AG08396 (cell line): ENCODE data around the gene THAP6.
"Not testable (repeated sequence)": the region's sequence is repeated elsewhere in the genome, so short reads cannot be mapped to it uniquely, and the experiment has no call there.

Experiments used
- DNase-seq: peaks from one replicate; pipeline ENCODE4 v3.0.0; 2012; ENCODE audit warnings: low spot score, mixed read lengths

Gene THAP6

GRCh38 chr4:75525910-75526309 lies 11.6 kb downstream of the THAP6 start:
- no peak for DNase-seq

GRCh38 chr4:75527482-75527881 lies 13.2 kb downstream of the THAP6 start:
- DNase-seq: no peak

- no peak for DNase-seq
Measured at GRCh38 chr4:75530556-75531322, 16.5 kb downstream of the THAP6 start.

DNA sequence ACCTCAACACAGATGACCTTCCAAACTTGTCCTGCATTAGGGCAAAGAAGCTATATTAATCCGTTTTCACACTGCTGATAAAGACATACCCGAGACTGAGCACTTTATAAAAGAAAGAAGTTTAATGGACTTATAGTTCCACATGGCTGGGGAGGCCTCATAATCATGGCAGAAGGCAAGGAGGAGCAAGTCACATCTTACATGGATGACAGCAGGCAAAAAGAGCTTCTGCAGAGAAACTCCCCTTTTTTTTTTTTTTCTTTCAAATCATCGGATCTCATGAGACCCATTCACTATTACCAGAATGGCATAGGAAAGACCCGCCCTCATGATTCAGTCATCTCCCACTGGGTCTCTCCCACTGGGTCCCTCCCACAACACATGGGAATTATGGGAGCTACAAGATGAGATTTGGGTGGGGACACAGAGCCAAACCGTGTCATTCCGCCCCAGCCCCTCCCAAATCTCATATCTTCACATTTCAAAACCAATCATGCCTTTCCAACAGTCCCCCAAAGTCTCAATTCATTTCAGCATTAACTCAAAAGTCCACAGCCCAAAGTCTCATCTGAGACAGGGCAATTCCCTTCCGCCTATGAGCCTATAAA lies 17.4 kb downstream of the THAP6 start:
- not testable (repeated sequence) for DNase-seq

GRCh38 chr4:75533339-75533887 lies 19.1 kb downstream of the THAP6 start:
- not testable (repeated sequence) for DNase-seq

GRCh38 chr4:75533926-75534325 lies 19.7 kb downstream of the THAP6 start:
- not testable (repeated sequence) for DNase-seq

GRCh38 chr4:75537308-75537707 lies 23.0 kb downstream of the THAP6 start:
- not testable (repeated sequence) for DNase-seq

GRCh38 chr4:75542824-75543223 lies 28.6 kb downstream of the THAP6 start:
- DNase-seq: peak; percentile 52

DNA sequence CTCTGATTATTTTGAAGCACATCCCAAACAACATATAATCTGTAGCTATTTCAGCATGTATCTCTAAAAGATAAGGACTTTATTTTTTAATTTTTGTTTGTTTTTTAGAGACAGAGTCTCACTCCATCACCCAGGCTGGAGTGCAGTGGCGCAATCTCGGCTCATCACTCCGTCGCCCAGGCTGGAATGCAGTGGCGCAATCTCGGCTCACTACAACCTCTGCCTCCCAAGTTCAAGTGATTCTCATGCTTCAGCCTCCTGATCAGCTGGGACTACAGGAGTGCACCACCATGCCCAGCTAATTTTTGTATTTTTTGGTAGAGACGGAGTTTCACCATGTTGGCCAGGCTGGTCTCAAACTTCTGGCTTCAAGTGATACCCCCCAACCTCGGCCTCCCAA lies 29.9 kb downstream of the THAP6 start:
- not testable (repeated sequence) for DNase-seq

- no peak for DNase-seq
Measured at GRCh38 chr4:75544870-75545269, 30.6 kb downstream of the THAP6 start.

DNA sequence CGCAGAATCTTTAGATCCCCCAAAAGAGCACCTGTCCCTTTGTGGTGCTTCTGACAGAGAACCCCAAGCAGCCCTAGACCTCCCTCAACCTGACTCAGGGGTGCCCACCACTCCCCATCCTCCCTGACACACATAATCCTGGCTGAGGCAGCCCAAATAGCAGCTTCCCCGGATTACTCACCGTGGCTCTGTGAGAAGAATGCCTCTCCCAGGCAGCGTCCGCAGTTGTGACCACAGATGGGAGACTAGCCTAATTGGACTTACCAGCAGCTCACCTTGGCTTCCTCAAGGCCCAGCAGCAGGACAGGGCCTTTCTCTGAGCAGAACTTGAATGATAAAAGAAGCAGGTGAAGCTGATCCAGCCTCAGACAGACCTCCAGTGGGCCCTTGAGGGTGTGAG lies 31.3 kb downstream of the THAP6 start:
- peak; percentile 10 for DNase-seq

DNA sequence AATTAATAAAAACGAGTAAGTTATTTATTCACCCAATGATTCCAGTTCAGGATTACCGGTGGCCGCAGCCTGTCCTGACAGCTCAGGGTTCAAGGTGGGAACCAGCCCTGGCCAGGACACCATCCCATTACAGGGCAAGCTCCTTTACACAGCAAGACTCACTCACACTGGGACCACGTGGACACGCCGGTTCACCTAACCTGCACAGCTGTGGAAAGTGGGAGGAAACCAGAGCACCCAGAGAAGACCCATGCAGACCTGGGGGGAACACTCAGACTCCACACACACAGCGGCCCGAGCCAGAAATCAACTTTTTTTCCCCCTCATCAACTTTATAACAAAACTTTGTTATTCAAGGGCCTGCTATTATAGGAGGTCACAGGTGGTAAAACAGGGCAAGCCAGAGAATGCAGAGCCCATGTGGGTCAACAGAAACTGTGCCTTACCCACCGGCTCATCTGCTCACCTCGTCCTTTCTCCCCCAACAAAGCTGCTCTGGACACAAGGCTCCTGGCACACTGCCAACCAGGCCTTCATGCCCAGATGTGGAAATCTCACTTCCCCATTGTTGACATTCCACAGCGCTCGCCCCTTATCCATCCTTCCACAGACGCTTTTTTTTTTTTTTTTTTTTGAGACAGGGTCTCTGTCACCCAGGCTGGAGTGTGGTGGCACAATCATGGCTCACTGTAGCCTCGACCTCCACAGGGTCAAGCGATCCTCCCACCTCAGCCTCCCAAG lies 33.5 kb downstream of the THAP6 start:
- peak; percentile 28 for DNase-seq

DNA sequence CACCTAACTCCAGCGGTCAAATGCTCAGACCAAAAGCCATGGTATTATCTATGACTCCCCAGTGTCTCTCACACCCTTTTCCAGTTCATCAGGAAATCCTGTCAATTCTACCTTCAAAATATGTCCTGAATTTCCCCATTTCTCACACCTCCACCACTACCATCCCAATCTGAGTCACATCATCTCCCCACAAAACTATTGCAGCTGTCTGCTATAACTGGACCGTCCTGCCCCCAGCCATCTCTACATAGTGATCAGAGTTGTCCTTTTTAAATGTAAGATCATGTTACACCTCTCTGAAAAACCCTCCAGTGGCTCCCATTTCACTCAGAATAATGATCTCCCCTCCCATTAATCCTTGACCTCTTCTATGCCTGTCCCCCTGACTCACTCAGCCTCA lies 34.7 kb downstream of the THAP6 start:
- DNase-seq: no peak

DNA sequence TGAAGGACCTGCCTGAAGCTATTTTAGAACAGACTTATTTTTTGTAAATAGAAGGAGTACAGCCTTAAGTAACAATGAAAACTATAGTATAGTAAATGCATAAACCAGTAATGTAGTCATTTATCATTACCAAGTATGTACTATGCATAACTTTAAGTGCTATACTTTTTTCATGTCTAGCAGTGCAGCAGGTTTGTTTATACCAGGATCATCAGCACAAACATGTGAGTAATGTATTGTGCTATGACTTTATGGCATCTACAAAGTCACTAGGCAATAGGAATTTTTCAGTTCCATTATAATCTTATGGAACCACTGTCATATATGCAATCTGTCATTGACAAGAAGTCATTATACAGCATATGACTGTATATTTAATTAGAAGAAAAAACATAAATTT lies 38.2 kb downstream of the THAP6 start:
- DNase-seq: no peak

DNA sequence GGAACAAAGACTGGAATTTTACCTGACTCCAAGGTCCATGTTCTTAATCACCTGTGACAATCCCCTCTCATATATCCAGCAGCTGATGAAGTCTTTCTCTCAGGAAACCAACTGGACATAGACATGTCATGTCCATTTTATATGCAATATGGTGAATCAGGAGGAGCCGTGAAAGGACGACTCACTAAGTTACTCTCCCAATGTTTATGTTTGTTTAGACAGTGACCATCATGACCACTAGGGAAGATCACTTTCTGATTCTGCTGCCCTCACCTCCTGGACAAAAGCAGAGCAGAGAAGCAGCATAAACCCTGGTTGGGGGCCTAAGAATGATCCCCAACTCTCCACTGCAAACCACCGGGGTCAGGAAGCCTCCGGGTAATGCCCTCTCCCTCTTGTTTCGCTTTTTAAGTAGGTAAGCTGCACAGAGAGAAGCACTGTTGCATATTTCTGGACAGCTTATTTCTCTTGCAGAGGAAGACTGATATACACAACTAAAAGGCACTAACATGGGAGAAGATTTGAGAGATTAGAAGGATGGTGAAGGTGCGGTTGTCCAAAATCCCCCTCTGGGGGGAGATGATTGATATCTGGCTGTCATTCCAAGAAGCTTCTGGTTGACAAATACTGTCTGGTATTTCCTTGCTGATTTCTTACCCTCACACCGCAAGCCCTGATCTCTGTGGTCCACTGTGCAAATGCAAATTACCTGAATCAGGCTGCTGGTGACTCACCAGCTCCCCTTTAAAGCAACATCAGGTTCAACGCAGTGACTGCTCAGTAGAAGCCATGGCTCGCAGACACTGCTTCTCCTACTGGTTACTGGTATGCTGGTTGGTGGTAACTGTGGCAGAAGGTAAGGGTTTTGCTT lies 41.3 kb downstream of the THAP6 start, which contains the start of gene ODAPH:
Gene ODAPH, plus strand, starts transcription at position 773 of the 871 bp plus-strand sequence. Its CDS starts 17 bp downstream, at position 790.
- peak; percentile 13 for DNase-seq

GRCh38 chr4:75557696-75558095 lies 43.4 kb downstream of the THAP6 start:
- no peak for DNase-seq

DNA sequence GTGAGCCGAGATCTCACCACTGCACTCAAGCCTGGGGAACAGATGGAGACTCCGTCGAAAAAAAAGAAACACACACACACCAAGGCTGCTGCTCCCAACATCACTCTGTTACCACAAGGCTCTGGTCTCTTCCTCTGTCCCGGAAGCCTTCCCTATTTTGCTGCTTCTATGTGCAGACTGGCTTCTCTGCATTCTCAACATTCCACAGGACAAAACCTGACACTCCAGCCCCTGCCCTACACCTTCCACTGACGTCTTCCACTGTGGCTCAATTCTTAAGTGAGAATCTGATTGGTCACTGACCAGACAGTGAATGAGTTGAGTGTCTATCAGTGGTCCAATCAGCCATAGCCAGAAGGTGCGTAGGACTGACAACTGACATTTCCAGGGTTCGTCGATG lies 47.5 kb downstream of the THAP6 start:
- DNase-seq: no peak

GRCh38 chr4:75564023-75564422 lies 49.8 kb downstream of the THAP6 start:
- no peak for DNase-seq

GRCh38 chr4:75565481-75565880 lies 51.2 kb downstream of the THAP6 start:
- DNase-seq: no peak

GRCh38 chr4:75566911-75567310 lies 52.6 kb downstream of the THAP6 start:
- no peak for DNase-seq

- no peak for DNase-seq
Measured at GRCh38 chr4:75567725-75568124, 53.5 kb downstream of the THAP6 start.
